Mesodermal cell (in vitro differentiated cells): ENCODE results near the gene KIZ.

Experiments used
- H3K27ac ChIP-seq: 2 replicates; pipeline ENCODE4 v1.7.0; 2013; ENCODE audit warnings: mild to moderate bottlenecking, low read depth, low read length, moderate library complexity; ENCODE audit not compliant: severe bottlenecking
- H3K36me3 ChIP-seq: 2 replicates; pipeline ENCODE4 v1.7.1; 2013; ENCODE audit warnings: mild to moderate bottlenecking, low read length, moderate library complexity; ENCODE audit not compliant: control insufficient read depth, insufficient read depth
- H3K4me1 ChIP-seq: one replicate; pipeline ENCODE4 v1.7.1; 2013; ENCODE audit warnings: mild to moderate bottlenecking, low read length; ENCODE audit not compliant: insufficient read depth, control insufficient read depth, poor library complexity, severe bottlenecking
- H3K4me3 ChIP-seq: 2 replicates; pipeline ENCODE4 v1.7.0; 2013; ENCODE audit warnings: low read length, control low read depth, mild to moderate bottlenecking; ENCODE audit not compliant: insufficient read depth, poor library complexity, severe bottlenecking; ENCODE audit errors: extremely low read depth
- H3K9me3 ChIP-seq: 2 replicates; pipeline ENCODE4 v1.7.1; 2013; ENCODE audit warnings: mild to moderate bottlenecking, low read length, moderate library complexity; ENCODE audit not compliant: control insufficient read depth
- WGBS, 2 experiments: methylation state at CpG; one replicate each; pipeline ENCODE4 v1.1.5; 2013; ENCODE audit warnings: missing lambda C conversion rate in 2 of 2; ENCODE audit not compliant: insufficient coverage in 2 of 2; 5-methylcytosine and 5-hydroxymethylcytosine counted together

Gene KIZ

DNA sequence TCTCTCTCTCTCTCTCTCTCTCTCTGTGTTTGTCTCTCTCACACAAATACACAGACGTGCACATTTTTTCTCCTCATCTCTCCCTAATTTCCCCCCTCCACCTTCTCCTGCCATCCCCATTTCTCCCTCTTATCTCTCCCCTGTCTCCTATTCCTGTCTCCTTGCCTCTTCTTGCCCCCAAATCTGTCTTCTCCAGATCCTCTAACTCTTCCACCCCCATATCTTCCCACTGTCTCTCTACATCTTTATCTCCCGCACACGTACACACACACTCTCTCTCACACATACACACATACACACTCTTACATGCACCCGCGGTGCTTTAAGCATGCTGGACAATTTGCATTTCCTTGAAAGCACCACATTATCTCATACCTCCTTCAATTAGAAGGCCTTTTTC, 15.9 kb downstream of the KIZ start:
- H3K4me1 ChIP-seq, result no peaks in the 10 kb centered on the region
- no peak overlapping the region for H3K27ac ChIP-seq
- H3K4me3 ChIP-seq, result no peak overlapping the region
- H3K36me3 ChIP-seq, result peaks cover 3% of the 10 kb centered on the region
- WGBS, 2 experiments, result 90 to 94% methylated on average over 5 of the region's 5 CpGs
- no peaks in the 10 kb centered on the region for H3K9me3 ChIP-seq

DNA sequence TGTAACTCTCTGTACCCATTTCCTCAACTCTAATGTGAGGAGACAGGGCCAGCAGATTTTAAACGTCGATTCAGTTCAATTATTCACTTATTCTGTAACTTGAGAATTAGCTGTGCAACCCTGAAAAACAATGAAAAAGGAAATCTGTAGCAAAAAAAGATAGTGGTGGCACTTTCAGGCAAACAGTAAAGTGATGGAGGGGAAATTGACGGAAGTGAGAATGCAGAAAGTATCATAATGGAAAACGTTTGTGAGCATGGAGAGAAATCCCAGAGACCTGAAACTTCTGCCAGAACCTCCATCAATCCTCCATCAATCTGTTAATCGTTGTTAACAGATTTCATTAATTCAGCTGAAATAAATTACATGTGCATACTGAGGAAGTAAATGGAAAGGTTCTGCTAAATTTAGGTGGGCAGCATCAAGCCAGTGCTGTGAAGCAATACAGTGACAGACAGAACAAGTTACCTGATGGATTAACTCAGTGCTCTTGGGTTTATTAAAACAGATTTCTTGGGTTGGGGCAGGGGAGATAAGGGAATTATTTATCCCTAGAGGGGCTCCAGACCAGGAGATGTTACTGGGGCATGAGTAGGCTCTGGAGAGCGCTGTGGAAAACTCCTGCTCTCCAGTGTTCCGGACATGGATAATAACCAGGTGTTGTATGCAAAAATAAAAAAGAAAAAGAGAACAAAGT, 17.5 kb downstream of the KIZ start:
- no peaks in the 10 kb centered on the region for H3K4me1 ChIP-seq
- H3K4me3 ChIP-seq, result no peak overlapping the region
- 100% methylated on average over 1 to 3 of the region's 7 CpGs for WGBS, 2 experiments
- H3K9me3 ChIP-seq, result no peaks in the 10 kb centered on the region
- no peak overlapping the region for H3K27ac ChIP-seq
- H3K36me3 ChIP-seq, result peaks cover 3% of the 10 kb centered on the region

DNA sequence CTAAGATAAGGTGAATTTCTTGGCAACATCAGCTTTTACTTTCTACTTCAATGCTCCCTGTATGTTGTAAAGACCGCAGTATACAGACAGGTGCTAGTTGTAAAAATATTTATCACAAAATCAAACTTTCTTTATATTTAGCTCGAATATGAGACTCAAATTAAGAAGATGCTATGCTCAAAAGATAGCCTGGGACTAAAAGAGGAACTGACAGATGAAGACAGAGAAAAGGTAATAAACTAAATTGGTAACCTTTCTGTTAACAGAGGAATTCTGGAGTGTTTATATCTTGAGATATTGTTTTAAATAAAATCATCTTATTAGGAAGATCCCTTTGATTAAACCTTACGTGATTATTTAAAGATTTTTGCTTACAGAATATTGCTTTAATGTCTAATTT, 19.5 kb downstream of the KIZ start:
- no peaks in the 10 kb centered on the region for H3K4me1 ChIP-seq
- WGBS, 2 experiments, result no CpG with 5 or more reads among the region's 3 CpGs
- no peak overlapping the region for H3K4me3 ChIP-seq
- H3K36me3 ChIP-seq, result peaks cover 3% of the 10 kb centered on the region
- no peaks in the 10 kb centered on the region for H3K9me3 ChIP-seq
- H3K27ac ChIP-seq, result no peak overlapping the region

DNA sequence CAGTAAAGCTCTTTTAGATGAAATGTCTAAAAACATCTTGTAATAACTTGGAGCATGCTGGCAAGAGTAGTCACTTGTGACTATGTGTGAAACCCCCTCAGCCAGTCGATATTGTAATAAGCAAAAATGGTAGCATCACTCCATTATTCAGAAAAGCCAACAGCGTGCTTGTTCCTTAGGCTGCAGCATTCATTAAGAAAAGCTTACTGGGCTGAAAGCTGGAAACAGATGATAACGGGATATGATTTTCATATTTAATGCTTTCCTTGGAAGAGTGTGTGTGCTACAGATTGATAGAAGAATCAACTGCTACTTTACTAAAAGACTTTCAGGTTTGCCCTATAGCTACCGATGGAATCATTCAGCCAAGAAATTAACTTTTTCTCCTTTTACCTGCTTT, 20.3 kb downstream of the KIZ start:
- WGBS, 2 experiments, result 100% methylated on average over 1 of the region's 4 CpGs; no CpG with 5 or more reads in 1 of the 2 experiments
- Histone ChIP-seq H3K9me3 (no peaks in the 10 kb centered on the region), H3K4me1 (no peaks in the 10 kb centered on the region), H3K4me3 (no peak overlapping the region), H3K27ac (no peak overlapping the region), H3K36me3 (no peaks in the 10 kb centered on the region)

DNA sequence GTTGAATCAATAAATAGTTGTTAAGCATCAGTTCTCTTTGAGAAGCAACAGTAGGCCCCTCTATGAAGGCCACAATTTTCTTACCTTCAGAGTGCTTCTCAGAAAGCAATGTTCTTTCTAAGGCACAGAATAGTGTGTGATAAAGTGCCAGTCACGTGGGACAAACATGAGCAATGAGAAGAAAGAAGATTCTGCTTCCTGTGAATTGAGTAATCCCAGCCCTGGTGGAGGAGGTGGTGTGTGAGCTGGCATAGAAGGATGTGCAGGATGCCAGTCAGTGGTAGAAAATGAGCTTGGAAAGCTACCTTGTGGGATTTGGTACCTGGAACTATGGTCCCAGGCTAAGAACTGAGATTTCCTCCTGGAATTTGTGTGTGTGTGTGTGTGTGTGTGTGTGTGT, 21.7 kb downstream of the KIZ start:
- WGBS, 2 experiments, result 90 to 92% methylated on average over 1 of the region's 1 CpG
- no peaks in the 10 kb centered on the region for H3K36me3 ChIP-seq
- H3K27ac ChIP-seq, result no peak overlapping the region
- no peaks in the 10 kb centered on the region for H3K4me1 ChIP-seq
- H3K9me3 ChIP-seq, result no peaks in the 10 kb centered on the region
- no peak overlapping the region for H3K4me3 ChIP-seq

DNA sequence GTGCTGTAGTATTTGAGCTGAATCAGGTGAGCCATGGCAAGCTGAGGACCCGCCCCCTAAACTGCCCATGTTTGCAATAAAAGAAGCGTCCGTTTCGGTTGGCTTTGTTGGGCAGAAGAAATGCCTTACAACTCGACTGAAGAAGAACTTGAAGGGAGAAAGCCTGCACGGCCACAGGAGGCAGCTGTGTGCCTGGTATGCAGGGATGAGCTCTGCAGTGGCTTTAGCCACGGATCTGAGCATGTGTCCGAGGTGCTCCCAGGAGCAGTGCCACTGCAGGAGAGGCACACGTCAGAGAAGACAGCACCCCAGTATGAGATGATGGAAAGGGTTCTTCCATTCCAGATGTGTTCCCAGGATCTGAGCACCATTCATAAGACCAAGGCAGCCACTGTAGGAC, 23.5 kb downstream of the KIZ start:
- no peaks in the 10 kb centered on the region for H3K36me3 ChIP-seq
- H3K4me1 ChIP-seq, result no peaks in the 10 kb centered on the region
- no peak overlapping the region for H3K4me3 ChIP-seq
- 85 to 87% methylated on average over 8 of the region's 9 CpGs for WGBS, 2 experiments
- no peak overlapping the region for H3K27ac ChIP-seq
- H3K9me3 ChIP-seq, result no peaks in the 10 kb centered on the region

DNA sequence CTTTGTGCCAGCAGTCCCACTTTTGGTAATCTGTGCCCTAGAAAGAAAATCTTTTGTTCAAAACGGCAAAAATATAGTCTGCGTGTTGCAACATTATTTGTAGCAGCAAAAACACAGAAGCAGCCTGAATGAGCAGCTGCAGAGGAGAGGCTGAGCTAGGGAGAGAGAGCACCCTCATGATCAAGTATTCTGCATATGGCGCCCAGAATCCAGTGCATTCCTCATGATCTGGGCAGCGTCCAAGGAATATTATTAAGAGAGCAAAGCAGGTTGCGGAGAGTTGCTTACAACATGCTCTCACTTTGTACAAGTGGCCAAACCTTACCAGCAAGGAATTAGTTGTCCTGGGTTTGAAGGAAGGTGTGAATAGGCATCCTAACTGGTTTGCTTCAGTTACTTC, 25.9 kb downstream of the KIZ start:
- WGBS, 2 experiments, result 88 to 96% methylated on average over 4 to 5 of the region's 5 CpGs
- Histone ChIP-seq H3K4me1 (no peaks in the 10 kb centered on the region), H3K27ac (no peak overlapping the region), H3K4me3 (no peak overlapping the region), H3K36me3 (no peaks in the 10 kb centered on the region), H3K9me3 (no peaks in the 10 kb centered on the region)

DNA sequence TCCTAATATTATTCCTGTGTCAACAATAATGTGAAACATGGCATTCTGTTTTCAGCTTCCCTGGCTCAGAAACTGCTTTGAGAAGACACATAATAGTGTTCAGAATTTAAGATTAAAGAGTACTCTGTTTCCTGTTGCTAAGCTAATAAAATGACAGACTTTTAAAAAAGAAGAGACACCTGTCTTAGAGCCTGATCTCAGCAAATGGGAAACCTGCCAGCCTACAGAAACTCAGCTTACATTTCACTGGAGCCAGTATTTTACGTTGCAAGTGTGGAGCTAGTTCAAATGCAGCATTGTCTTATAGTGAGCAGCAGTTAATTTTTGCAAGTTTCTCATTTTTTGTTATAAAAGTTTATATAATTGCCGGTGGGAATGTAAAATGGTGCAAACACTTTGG, 28.8 kb downstream of the KIZ start:
- no peaks in the 10 kb centered on the region for H3K4me1 ChIP-seq
- 78 to 100% methylated on average over 1 to 2 of the region's 2 CpGs for WGBS, 2 experiments
- no peak overlapping the region for H3K27ac ChIP-seq
- no peaks in the 10 kb centered on the region for H3K9me3 ChIP-seq
- H3K4me3 ChIP-seq, result no peak overlapping the region
- H3K36me3 ChIP-seq, result no peaks in the 10 kb centered on the region

DNA sequence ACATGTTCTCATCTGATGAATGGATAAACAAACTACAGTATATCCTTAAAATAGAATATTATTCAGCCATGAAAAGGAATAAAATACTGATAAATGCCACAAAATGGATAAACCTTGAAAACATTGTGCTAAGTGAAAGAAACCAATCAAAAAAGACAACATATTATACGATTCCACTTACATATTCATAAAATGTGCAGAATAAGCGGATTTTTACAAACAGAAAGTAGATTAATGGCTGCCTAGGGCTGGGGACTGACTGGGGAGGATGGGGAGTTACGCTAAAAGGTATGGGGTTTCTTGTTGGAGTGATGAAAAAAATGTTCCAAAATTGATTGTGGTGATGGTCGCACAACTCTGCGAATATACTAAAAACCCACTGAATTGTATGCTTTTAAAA, 29.4 kb downstream of the KIZ start:
- no peaks in the 10 kb centered on the region for H3K9me3 ChIP-seq
- H3K4me3 ChIP-seq, result no peak overlapping the region
- no peaks in the 10 kb centered on the region for H3K36me3 ChIP-seq
- no peaks in the 10 kb centered on the region for H3K4me1 ChIP-seq
- H3K27ac ChIP-seq, result no peak overlapping the region
- WGBS, 2 experiments, result 100% methylated on average over 1 of the region's 5 CpGs; no CpG with 5 or more reads in 1 of the 2 experiments

DNA sequence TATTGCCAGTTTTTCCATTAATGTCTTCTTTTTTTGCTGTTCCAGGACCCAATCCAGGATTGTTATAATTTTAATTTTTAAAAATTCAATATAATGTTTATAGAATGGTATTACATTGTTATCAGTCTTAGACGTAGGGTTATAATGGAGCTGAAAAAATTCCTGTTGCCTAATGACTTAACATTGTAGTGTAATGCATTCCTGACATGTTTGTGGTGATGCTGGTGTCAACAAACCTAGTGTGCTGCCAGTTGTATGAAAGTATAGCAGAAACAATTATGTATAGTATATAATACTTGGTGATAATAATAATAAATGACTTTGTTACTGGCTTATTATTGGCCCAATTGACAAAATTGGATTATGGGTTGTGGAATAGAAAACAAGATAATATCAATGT, 30.4 kb downstream of the KIZ start:
- Histone ChIP-seq H3K9me3 (no peaks in the 10 kb centered on the region), H3K36me3 (no peaks in the 10 kb centered on the region), H3K4me1 (no peaks in the 10 kb centered on the region), H3K4me3 (no peak overlapping the region), H3K27ac (no peak overlapping the region)
- 80% methylated on average over 1 of the region's 1 CpG; no CpG with 5 or more reads in 1 of the 2 experiments for WGBS, 2 experiments

DNA sequence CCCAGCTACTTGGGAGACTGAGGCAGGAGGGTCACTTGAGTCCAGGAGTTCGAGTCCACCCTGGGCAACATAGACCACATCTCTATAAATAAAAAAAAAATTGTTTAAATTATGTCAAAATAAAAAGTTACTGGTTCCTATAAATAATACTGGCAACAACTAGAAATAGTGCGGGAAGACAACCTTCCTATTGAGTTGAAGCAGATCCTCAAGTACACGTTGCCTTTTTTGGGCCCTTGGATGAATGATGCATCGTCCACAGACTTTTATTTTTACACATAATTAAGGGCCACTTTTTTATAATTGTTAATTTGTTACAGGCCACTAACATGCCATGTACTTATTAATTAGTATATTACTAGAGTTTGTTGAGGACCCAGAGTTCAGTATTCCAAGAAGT, 31.1 kb downstream of the KIZ start:
- Histone ChIP-seq H3K36me3 (no peaks in the 10 kb centered on the region), H3K27ac (no peak overlapping the region), H3K4me3 (no peak overlapping the region), H3K4me1 (no peaks in the 10 kb centered on the region), H3K9me3 (no peaks in the 10 kb centered on the region)
- WGBS, 2 experiments, result 88 to 93% methylated on average over 2 to 3 of the region's 4 CpGs
